B cell (primary cell): Measurements from ENCODE around the gene TDRD6. TPM values are rescaled to one million over a fixed set of nuclear protein-coding genes. Genes with fewer than 3 reads are reported as not detected.

Source experiments
- ATAC-seq: fragments of 200-7000 bp; cut with Tn5 transposase; one replicate; pipeline ENCODE4 v1.10.0; 2021; ENCODE audit warnings: low read depth, mild to moderate bottlenecking, moderate number of reproducible peaks, moderate library complexity
- CTCF ChIA-PET: fragments of 350-600 bp; sonication (Branson Sonifier 250); formaldehyde crosslinking; loops from one replicate; lab custom pipeline; 2021; ENCODE audit warnings: antibody characterized with exemption, inconsistent platforms; lab: Charles Lee
- POLR2A ChIA-PET: fragments of 350-600 bp; sonication (Branson Sonifier 250); formaldehyde crosslinking; loops from one replicate; lab custom pipeline; 2021; ENCODE audit warnings: antibody characterized with exemption; lab: Charles Lee
- DNase-seq: peaks from one replicate; pipeline ENCODE4 v3.0.0; 2013
- H2AFZ ChIP-seq: 2 replicates; pipeline ENCODE4 v1.6.1; 2012; ENCODE audit warnings: mild to moderate bottlenecking, low read depth, low read length; ENCODE audit not compliant: insufficient read depth, poor library complexity, severe bottlenecking
- H3K27ac ChIP-seq, 2 donors: 1 replicate in 1 of 2; 2 replicates in 1 of 2; pipeline ENCODE4 v1.5.1; 2012 to 2013; ENCODE audit warnings: low read length in 2 of 2, mild to moderate bottlenecking in 2 of 2, moderate library complexity in 1 of 2
- H3K27me3 ChIP-seq, 4 experiments: fragments of 200-600 bp in 1 of 4; sonication (generic) in 1 of 4; replicated peaks in 1 of 4; 1 replicate in 2 of 4; 2 replicates in 2 of 4; pipeline versions ENCODE4 v1.6.1 to v1.7.0; 2013 to 2016; ENCODE audit warnings: low read length in 3 of 4, mild to moderate bottlenecking in 2 of 4, mixed read lengths in 1 of 4, moderate library complexity in 1 of 4; ENCODE audit not compliant: insufficient read depth in 4 of 4, control insufficient read depth in 3 of 4; ENCODE audit errors: control extremely low read depth in 1 of 4
- H3K36me3 ChIP-seq, 2 experiments: replicated peaks in 1 of 2; 1 replicate in 1 of 2; 2 replicates in 1 of 2; pipeline versions ENCODE4 v1.6.1 to v1.7.1; 2013; ENCODE audit warnings: low read length in 1 of 2; ENCODE audit not compliant: insufficient read depth in 2 of 2, control insufficient read depth in 1 of 2; ENCODE audit errors: control extremely low read depth in 1 of 2, extremely low read depth in 1 of 2
- H3K4me1 ChIP-seq, 2 donors: fragments of 200-600 bp in 1 of 2; sonication (generic) in 1 of 2; 1 replicate in 1 of 2; 2 replicates in 1 of 2; pipeline versions ENCODE4 v1.5.1 to v1.6.1; 2013 to 2017; ENCODE audit warnings: low read length in 2 of 2; ENCODE audit not compliant: control insufficient read depth in 2 of 2, insufficient read depth in 2 of 2
- H3K4me2 ChIP-seq: replicated peaks from 2 replicates; pipeline ENCODE3; 2012; ENCODE audit warnings: mild to moderate bottlenecking, low read depth, low read length; ENCODE audit not compliant: poor library complexity, severe bottlenecking
- H3K4me3 ChIP-seq, 5 experiments: fragments of 200-600 bp in 1 of 5; sonication (generic) in 1 of 5; 1 replicate in 3 of 5; 2 replicates in 2 of 5; pipeline versions ENCODE4 v1.5.1 to v1.7.0; 2011 to 2016; ENCODE audit warnings: low read length in 4 of 5, mild to moderate bottlenecking in 4 of 5, low read depth in 2 of 5, control low read depth in 1 of 5, moderate library complexity in 1 of 5; ENCODE audit not compliant: insufficient read depth in 1 of 5; ENCODE audit errors: control extremely low read depth in 1 of 5, extremely low read depth in 1 of 5
- H3K79me2 ChIP-seq: fragments of 200-600 bp; sonication (generic); one replicate; pipeline ENCODE4 v1.6.0; 2016; ENCODE audit warnings: low read length; ENCODE audit not compliant: control insufficient read depth, insufficient read depth
- H3K9ac ChIP-seq: fragments of 200-600 bp; sonication (generic); 2 replicates; pipeline ENCODE4 v1.6.1; 2017; ENCODE audit warnings: mild to moderate bottlenecking, low read length, moderate library complexity
- H3K9me3 ChIP-seq, 3 donors: one replicate each; pipeline versions ENCODE4 v1.6.1 to v1.7.1; 2013; ENCODE audit warnings: low read length in 2 of 3; ENCODE audit not compliant: control insufficient read depth in 2 of 3, insufficient read depth in 1 of 3; ENCODE audit errors: control extremely low read depth in 1 of 3
- H4K20me1 ChIP-seq: 2 replicates; pipeline ENCODE4 v1.6.0; 2012; ENCODE audit warnings: mild to moderate bottlenecking, low read length; ENCODE audit not compliant: insufficient read depth, control insufficient read depth, poor library complexity, severe bottlenecking
- H3K27ac Mint-ChIP-seq: one replicate; pipeline ENCODE4 v1.8.0; 2021; ENCODE audit warnings: mixed read lengths
- H3K27me3 Mint-ChIP-seq: one replicate; pipeline ENCODE4 v1.8.0; 2021; ENCODE audit warnings: mixed read lengths
- H3K4me1 Mint-ChIP-seq: one replicate; pipeline ENCODE4 v1.8.0; 2021; ENCODE audit warnings: mixed read lengths
- H3K4me3 Mint-ChIP-seq: one replicate; pipeline ENCODE4 v1.8.0; 2021; ENCODE audit warnings: mixed read lengths
- H3K9me3 Mint-ChIP-seq: one replicate; pipeline ENCODE4 v1.8.0; 2022; ENCODE audit warnings: mixed read lengths; ENCODE audit not compliant: insufficient read depth
- CTCF ChIP-seq: fragments of 200-600 bp; IDR thresholded peaks from one replicate; pipeline ENCODE4 v1.8.0; 2022; ENCODE audit warnings: antibody characterized with exemption, mild to moderate bottlenecking
- EZH2 ChIP-seq: IDR thresholded peaks from 2 replicates; pipeline ENCODE4 v1.6.1; 2012; ENCODE audit warnings: borderline replicate concordance, low read depth, mild to moderate bottlenecking, moderate library complexity, low read length; ENCODE audit not compliant: insufficient read depth, poor library complexity, severe bottlenecking
- WGBS: methylation state at CpG from one replicate; pipeline ENCODE4 v1.1.5; 2013; ENCODE audit warnings: missing lambda C conversion rate; ENCODE audit not compliant: insufficient coverage; 5-methylcytosine and 5-hydroxymethylcytosine counted together
- intact Hi-C: fragments of 100-400 bp; cut with micrococcal nuclease; formaldehyde crosslinking; loops from one replicate; pipeline ENCODE4 v1.10.0; 2022
- polyA minus RNA-seq: library from RNA; depleted of rRNA, polyadenylated mRNA; stranded (reverse); fragments of >200 nt; gene quantifications from 2 replicates; pipeline ENCODE4 v1.2.3, GENCODE V29; 2012
- polyA plus RNA-seq: library from polyadenylated mRNA; depleted of rRNA; stranded (reverse); fragments of >200 nt; gene quantifications from 2 replicates; pipeline ENCODE4 v1.2.3, GENCODE V29; 2012
- total RNA-seq, 2 donors: library from RNA; stranded (reverse); fragments of 120-200 nt in 1 of 2; gene quantifications; 1 replicate in 1 of 2; 2 replicates in 1 of 2; pipeline versions ENCODE4 v1.2.3 to v1.2.4, GENCODE V29; 2013 to 2022

The TDRD6 gene
- total RNA-seq (not detected in 2 replicates), polyA plus RNA-seq (0.01 TPM in 1 of 2 replicates, not detected in the other), polyA minus RNA-seq (not detected in 2 replicates)
- total RNA-seq (2013) = 0.02 TPM

GRCh38 chr6:46687619-46688097 lies at the start of gene TDRD6:
TSS of gene TDRD6 (plus strand) at chr6:46687885. CDS start at chr6:46688129, 244 bp downstream.
- Histone ChIP-seq H2AFZ (no peak within 1 kb of the TSS), H3K27ac (no peak within 1 kb of the TSS), H3K79me2 (no peaks in the 10 kb centered on the region), H3K9ac (no peak within 1 kb of the TSS), H3K36me3 (no peaks in the 10 kb centered on the region), H3K4me1 (no peaks in the 10 kb centered on the region), H4K20me1 (no peaks in the 10 kb centered on the region), H3K4me3 (no peak within 1 kb of the TSS), H3K27me3 (no peaks in the 10 kb centered on the region), H3K9me3 (peaks cover 0 to 17% (median 0%) of the 10 kb centered on the region in 3 donors), H3K4me2 (no peak within 1 kb of the TSS)
- TF ChIP-seq EZH2 = no peak
- TF ChIP-seq CTCF = no peak
- H3K27ac Mint-ChIP-seq = no peak within 1 kb of the TSS
- ATAC-seq (no peak), DNase-seq (peak; percentile 2)
- WGBS = 95% methylated on average over 41 of the region's 41 CpGs
- ChIA-PET CTCF (no interaction called here), POLR2A (no interaction called here)
- no peak within 1 kb of the TSS for H3K4me3 Mint-ChIP-seq
- H3K4me1 Mint-ChIP-seq = no peaks in the 10 kb centered on the region
- peaks cover 4% of the 10 kb centered on the region for H3K27me3 Mint-ChIP-seq
- H3K9me3 Mint-ChIP-seq = no peaks in the 10 kb centered on the region
- intact Hi-C loops = no loop called here

- ChIA-PET POLR2A (no interaction called here), CTCF (interaction anchor here (0.9 kb wide), 1 partner anchor 11 kb away, joined by 3 read pairs; no protein-coding TSS in a partner anchor)
- intact Hi-C loops = no loop called here
- Histone ChIP-seq H4K20me1 (no peaks in the 10 kb centered on the region), H3K4me3 (no peak overlapping the region), H3K9me3 (no peaks in the 10 kb centered on the region), H3K27me3 (peaks cover 0 to 14% (median 8%) of the 10 kb centered on the region in 4 experiments), H3K9ac (no peak overlapping the region), H3K4me2 (no peak overlapping the region), H3K36me3 (no peaks in the 10 kb centered on the region), H3K79me2 (no peaks in the 10 kb centered on the region), H3K4me1 (peaks cover 0 to 4% of the 10 kb centered on the region in 2 donors), H3K27ac (no peak overlapping the region), H2AFZ (no peak overlapping the region)
- Mint-ChIP-seq H3K4me1 (peaks cover 5% of the 10 kb centered on the region), H3K4me3 (no peak overlapping the region), H3K27me3 (peaks cover 27% of the 10 kb centered on the region), H3K9me3 (no peaks in the 10 kb centered on the region), H3K27ac (no peak overlapping the region)
- no CpG with 5 or more reads among the region's 1 CpG for WGBS
- TF ChIP-seq CTCF = no peak
- peak; percentile 17 for DNase-seq
- ATAC-seq = no peak
Measured at GRCh38 chr6:46637933-46638332, 49.8 kb upstream of the TDRD6 start.
